NCI-H1048 (cell line): ENCODE results near the gene ATP2C1.
"Not testable (repeated sequence)": the region's sequence is repeated elsewhere in the genome, so short reads cannot be mapped to it uniquely, and the experiment has no call there.

Source experiments
- DNase-seq: peaks from one replicate; lab custom pipeline; 2025; lab: John Stamatoyannopoulos, UW

ATP2C1 gene

DNA sequence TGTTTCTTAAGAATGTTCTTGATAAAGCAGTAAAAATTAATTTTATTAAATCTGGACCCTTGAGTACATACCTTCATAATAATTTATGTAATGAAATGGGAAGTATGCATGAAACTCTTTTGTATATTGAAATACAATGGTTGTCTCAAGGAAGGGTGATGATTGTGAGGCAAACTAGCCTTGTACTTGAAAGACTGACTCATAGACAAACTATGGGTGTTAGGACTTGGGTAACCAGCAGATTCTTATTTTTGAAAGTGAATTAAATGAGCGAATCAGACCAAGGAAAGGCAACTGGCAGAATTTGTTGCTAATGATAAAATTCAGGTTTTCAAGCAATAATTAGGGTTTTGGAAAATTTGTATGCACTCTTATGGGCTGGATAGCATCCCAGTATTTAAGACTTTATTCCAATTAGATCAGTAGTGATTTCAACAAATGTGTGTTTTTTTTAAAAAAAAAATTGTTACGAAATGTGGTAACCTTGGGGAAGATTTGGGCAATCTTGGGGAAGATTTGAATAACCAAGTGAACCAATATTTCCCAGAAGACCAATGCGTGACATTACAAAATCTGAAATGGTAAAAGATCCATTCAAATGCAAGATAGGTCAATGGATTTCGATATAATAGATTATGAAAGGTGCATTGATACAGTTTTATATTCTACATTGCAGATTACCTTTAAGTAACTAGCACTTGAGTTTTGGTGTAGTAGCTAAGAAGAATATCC is 42.0 kb downstream of the ATP2C1 start:
- DNase-seq: no peak

DNA sequence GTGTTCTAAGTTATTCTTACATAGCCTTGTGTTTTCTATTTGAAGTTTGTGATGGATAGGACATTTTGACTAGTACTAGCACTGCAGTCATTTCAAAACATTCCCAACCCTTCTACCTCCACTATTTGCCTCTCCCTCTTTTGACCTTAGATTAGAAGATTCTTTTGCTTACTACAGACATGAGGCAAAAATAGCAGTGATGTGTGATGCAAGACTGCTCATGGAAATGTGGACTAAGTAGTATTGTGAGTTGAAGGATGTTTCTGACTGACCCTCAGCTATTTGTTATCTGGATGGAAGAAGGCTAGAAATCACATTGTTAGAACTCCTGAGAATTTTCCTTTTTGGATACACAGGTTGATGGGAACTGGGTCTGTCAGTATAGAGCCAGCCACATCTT is 45.9 kb downstream of the ATP2C1 start:
- DNase-seq: no peak

DNA sequence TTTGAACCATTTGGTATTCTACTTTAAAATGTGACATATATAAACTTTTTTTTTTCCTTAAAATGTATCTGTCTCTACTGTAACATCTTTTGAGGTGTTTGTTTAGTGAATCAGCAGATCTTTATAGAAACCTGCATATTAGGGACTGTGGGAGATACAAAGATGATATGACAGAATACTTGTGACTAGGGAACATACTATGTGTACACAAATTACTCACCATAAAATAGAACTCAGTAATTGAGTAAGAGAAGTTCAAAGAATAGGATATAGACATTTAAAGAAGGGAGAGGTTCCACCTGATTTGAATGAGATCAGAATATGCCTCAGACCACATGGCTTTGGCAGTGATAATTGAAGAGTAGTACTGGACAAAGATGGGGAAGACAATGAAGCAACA is 47.9 kb downstream of the ATP2C1 start:
- no peak for DNase-seq

DNA sequence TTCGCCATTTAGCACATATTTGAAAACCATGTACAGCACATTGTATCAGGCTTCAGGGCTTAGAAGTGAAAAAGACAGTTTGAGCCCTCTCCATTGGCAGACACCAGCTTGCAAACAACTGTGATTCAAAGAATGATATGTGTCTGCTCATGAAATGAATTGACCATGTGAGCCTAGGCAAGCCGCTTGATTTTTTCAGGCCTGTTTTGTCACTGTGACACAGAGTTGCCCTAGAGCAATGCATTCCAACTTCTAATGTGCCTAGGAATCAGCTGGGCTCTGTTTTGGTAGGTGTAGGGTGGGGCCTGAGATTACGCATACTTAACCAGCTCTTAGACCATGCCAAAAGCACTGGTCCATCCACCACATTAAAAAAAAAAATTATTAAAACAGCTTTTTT is 53.0 kb downstream of the ATP2C1 start:
- DNase-seq: no peak

DNA sequence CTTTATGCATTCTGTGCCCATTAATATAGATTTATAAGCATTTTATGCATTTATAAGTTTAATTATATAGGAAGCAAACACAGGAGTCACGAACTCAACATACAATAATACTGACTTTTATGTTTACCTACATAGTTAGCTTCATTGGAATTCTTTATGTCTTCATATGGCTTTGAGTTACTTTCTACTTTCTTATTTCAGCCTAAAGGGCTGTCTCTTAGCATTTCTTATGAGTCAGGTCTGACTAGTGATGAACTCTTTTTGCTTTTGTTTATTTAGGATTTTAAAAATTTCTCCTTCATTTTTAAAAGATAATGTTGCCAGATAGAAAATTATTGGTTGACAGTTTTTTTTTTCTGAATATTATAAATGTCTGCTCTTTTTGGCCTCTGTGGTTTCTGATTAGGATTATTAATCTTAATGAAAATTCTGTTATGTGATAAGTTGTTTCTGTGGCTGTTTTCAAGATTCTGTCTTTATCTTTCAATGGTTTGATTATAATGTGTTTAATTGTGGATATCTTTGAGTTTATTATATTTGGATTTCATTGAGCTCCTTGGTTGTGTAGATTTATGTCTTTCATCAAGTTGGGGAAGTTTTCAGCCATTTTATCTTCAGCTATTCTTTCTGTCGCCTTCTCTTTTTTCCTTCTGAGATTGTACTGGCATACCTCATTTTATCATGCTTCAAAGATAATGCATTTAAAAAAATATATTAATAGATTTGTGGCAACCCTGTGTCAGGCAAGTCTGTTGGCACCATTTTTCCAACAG is 54.3 kb downstream of the ATP2C1 start:
- no peak for DNase-seq

DNA sequence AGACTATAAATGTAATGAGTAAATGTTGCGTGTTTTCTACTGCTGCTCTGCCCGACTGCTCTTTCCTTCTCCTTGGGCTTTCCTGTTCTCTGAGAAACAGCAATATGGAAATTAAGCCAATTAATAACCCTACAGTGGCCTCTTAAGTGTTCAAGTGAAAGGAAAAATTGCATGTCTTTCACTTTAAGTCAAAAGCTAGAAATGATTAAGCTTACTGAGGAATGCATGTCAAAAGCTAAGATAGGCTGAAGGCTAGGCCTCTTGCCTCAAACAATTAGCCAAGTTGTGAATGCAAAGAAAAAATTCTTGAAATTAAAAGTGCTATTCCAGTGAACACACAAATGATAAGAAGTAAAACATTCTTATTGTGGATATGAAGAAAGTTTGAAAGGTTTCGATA is 55.0 kb downstream of the ATP2C1 start:
- no peak for DNase-seq

DNA sequence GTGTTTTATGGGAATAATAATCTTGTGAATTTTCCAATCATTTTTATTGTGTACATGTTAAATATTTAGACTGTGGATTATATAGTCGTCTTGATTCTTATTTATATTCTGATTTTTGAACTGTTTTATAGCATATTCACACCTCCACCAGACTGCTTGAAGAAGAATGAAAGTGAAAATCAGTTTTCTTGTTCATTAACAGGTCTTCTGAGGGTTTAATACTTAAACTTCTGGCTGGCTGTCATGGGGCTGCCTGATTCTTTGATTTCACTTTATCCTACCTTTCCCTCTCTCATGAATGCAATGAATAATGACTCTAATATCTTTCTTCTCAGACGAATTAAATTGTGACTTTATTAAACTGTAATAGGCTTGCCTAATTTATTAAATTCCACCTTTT is 56.2 kb downstream of the ATP2C1 start:
- DNase-seq: no peak

DNA sequence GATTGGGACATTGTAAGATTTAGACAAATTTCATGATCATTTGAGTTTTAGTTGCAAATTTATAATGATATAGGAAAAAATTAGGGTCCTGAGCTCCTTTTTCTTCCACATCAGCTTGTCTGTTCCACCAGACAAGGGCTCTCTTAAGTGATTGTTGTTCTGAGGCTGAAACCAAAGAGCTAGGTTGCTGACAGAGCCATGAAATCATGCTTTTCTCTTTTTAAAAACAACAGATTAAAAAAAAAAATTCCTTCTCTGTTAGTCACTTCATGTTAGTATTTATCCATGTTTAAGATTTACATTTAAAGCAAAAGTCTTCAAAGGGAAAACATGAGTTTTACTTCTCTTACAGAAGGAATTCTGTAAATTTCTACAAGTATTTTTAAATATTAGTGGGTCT is 56.8 kb downstream of the ATP2C1 start:
- DNase-seq: no peak

DNA sequence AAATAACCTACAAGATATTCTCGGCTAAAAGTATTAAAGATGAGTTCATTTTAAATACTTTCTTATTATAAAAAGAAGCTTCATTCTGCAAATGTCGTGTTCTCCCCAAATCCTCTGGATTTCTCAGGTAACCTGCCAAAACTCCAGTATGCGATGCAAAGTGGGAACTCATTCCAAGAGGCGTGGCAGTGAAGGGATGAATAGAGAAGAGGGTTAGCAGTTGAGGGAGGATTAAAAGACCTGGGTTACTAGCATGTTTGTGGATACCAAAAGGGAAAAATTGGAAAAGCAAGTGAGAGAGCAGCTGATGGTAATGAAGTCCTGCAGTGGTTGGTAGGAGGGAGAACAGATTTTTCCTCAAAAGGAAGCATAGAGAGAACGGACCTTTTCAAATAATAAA is 61.6 kb downstream of the ATP2C1 start:
- DNase-seq: no peak

DNA sequence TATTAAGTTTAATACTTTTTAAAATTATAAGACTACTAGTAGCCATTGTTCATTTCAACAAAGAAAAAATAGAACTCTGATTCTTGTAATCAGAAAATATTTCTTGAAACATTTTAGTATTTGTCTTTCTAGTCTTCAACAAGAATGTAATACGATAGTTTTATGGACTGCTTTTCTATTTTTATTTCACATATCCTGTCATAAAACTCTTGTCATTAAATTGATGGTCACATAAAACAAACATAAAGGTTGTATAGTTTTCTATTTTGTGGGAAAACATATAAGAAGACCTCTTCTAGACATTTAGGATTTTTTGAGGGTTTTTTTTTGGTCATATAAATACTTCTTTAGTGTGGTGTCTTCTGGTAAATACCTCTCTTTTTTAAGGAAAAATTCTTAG is 62.4 kb downstream of the ATP2C1 start:
- DNase-seq: no peak

DNA sequence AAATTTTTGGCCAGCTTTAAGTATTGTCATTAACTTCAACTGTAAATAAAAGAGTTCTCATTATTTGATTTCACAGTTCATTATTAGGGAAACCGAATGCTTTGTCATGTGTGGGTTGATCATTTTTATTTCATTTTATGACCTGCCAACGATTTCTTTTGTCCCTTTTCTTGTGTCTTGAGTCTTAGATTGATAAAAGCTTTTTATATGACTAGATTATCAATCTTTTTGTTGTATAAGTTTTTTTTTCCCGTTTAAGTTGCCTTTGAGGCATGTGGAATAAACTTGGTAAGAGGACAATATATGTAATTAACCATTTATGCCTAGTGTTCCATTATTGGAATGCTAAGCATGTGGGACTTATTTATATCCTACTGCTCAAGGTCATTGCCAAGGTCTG is 62.8 kb downstream of the ATP2C1 start:
- DNase-seq: no peak

DNA sequence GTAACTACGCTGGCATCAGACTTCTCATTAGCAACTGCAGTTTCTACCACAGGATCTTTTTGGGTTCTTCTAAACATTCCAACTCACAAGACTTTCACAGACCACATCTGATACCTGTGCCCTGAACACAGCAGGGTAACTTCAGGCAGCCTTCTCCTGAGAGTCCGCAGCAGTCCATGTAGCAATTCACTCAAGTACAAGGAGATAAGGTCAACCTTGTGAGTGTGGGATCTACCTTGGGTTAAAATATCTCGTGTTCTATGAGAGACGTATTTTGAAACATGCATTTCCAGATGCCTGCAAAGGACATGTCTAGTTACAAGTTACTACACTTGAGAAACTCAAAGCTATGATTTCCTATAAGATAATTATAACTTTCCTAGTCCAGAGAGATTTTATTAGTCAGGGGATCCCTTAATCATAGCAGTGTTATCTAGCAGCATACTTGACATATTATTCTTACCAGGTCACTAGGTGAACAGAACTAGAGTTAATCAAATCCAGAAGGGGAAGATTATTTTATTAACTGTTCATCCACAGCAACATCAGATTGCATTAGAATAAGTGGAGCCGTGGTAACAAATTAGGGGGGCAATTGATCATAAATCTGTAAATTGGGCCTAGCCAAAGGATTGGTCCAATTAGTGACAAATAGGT is 66.4 kb downstream of the ATP2C1 start:
- DNase-seq: no peak

DNA sequence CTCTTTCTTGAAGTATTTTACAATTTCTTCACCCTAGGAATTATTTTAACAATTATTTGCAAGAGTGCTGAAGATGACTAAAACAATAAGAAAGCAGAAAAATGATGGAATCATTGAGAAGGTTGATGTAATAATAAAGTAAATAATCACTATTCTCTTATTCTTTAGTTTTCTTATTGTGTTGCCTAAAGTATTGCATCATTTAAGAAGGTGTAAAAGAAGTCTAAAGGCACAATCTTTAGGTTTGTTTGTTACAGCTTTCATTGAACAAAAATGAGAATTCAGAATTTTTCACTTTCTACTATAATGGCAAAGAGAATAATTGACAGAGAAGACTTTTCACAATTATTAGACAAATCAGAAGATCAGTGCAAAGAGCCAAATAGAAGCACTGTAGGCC is 67.6 kb downstream of the ATP2C1 start:
- DNase-seq: no peak

DNA sequence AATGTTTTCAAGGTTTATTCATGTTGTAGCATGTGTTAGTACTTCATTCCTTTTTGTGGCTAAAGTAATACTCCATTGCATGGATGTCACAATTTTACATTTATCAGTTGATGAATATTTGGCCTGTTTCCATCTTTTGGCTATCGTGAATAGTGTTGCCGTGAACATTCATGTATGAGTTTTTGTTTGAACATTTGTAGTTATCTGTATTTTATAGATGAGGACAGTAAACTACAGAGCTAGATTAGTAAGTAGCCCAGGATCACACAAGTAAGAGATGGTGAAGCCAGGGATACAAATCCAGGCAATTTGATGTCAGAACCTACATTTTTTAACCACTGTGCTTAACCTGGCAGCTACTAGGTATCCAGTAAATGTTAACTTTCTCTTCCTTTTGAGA is 69.6 kb downstream of the ATP2C1 start:
- no peak for DNase-seq

DNA sequence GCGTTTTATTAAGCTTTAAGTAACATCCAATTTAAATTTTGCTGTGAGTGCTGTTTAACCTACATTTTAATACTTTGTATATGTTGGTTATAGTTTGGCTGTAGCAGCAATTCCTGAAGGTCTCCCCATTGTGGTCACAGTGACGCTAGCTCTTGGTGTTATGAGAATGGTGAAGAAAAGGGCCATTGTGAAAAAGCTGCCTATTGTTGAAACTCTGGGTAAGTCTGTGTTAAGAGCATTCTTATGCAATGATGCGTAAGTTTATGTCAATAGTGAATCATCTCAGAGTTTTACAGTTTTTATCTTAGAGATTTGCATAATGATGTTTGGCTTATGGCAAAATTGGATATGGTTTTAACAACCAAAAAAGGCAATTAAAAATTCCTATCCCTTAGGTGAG is 70.0 kb downstream of the ATP2C1 start:
- DNase-seq: peak; percentile 68

DNA sequence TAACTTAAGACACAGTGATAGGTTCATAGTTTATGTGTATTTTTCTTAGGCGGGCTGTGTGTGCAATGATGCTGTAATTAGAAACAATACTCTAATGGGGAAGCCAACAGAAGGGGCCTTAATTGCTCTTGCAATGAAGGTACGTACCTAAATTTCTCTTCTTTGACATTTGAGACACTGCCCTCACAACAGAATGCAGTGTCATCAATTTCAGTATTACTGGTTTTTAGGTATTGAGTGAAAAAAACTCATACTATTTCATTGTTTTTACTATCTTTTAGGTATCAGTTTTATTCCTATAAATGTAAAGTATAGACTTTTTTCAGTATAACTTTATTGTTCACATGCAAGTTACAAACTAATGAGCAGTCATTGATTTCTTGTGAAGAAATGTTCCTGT is 73.4 kb downstream of the ATP2C1 start:
- no peak for DNase-seq

DNA sequence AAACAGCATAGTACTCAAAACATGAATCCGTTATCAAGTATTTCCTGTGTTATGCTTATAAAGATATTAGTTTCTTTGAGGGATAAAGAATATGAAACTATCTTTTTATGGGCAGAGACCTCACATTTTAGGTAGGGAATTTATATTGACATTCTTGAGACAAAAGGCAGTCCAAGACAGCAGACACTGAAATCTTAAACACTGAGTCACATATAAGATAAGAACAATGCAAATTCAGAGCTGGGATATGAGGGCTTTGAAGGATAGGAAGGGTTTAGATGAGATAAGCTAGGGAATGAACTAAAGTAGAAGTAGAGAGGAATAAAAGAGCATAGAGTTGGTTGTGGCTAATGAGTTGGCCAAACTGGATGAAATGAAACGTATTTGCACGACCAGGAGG is 74.3 kb downstream of the ATP2C1 start:
- DNase-seq: no peak

DNA sequence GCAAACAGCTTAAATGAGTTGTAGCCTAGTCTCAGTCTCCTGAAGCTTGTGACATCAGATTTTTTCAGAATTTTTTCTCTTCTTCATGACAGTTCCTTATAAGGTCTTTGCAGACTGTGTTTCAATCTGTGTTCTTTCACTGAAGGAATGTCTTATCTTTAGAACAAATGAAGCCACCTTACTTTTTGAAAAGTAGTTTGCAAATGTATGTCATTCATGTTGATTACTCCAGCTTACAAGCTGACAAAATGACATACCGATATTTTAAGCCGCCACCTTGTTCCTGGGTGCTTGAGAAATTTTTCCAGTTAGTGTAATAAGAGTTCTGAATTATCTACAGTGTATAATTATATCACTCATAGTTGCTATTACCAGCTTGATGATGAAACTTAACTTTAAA is 75.7 kb downstream of the ATP2C1 start:
- DNase-seq: no peak

DNA sequence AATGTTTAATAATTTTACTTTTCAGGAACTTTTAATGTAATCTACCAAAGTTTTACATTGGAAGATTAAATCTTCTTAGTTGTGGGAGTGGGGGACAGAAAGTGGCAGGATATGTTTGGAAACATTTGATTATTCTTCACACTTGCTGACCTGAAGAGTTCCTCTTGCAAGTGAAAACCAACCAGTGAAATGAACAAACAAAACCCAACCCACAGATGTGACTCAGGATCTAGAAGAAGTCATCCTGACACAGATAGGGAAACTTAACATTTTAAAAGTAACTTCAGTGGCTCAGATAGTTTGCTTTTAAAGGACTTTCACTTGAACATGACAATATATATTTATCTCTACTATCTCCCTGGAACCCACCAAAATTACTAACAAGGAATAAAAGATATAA is 77.3 kb downstream of the ATP2C1 start:
- no peak for DNase-seq

DNA sequence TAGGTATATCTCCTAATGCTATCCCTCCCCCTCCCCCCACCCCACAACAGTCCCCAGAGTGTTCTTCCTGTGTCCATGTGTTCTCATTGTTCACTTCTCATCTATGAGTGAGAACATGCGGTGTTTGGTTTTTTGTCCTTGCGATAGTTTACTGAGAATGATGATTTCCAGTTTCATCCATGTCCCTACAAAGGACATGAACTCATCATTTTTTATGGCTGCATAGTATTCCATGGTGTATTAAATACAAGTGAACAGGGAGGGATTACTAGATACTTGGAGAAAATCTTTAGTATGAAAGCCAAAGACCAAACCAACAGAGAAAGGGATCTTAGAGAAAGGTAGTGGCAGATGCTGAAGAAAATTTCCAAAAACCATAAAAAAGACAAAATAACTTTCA is 78.7 kb downstream of the ATP2C1 start:
- not testable (repeated sequence) for DNase-seq

DNA sequence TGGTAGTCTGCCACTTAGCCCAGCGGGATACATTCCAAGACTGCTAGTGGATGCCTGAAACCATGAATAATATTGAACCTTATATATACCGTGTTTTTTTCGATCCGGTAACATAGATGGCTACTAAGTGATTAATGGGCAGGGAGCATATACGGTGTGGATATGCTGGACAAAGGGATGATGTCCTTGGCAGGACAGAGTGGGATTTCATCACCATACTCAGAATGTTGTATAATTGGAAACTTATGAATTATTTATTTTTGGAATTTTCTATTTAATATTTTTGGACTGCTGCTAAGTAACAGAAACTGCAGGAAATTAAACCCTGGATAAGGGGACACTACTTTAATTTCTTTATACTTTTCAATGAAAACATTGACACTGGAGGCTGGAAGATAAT is 79.5 kb downstream of the ATP2C1 start:
- DNase-seq: no peak

DNA sequence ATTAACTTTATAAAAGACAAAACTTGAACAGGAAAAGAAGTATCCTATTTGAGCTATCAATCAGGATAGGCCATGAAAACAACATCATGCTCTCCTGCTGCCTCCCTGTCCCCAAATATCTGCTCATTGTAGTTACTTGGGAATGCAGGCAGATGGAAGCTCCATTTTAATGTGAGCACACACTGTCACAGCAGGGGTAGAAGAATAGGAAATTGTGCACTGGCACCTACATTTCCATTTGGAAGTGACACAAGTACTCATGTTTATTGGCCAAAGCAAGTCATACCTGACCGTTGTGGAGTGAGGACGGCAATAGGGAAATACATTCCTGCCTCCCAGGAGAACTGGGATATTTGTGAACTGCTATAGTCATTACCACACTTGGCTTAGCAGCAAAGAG is 80.3 kb downstream of the ATP2C1 start:
- no peak for DNase-seq

DNA sequence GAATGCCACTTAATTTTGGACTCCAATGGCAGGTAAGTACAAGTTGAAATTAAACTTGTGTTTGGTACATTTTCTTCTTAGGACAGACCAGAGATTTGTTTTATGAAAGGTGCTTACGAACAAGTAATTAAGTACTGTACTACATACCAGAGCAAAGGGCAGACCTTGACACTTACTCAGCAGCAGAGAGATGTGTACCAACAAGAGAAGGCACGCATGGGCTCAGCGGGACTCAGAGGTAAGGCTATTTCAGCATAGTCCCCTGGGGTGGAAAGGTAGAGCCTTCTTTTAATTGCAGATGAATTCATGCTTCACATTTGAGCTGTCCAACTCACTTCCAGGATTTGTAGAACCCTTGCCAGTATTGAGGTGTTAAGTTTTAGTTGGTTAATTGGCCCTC is 81.4 kb downstream of the ATP2C1 start:
- DNase-seq: no peak
